ENCODE measurements around the gene GSTCD. TPM values are rescaled to one million over a fixed set of nuclear protein-coding genes. Genes with fewer than 3 reads are reported as not detected.

Gene GSTCD
- total and polyA plus RNA-seq, 2 donors (not counting 1 experiment from before 2014, with no cell fraction given): 5.0 to 13.2 TPM

DNA sequence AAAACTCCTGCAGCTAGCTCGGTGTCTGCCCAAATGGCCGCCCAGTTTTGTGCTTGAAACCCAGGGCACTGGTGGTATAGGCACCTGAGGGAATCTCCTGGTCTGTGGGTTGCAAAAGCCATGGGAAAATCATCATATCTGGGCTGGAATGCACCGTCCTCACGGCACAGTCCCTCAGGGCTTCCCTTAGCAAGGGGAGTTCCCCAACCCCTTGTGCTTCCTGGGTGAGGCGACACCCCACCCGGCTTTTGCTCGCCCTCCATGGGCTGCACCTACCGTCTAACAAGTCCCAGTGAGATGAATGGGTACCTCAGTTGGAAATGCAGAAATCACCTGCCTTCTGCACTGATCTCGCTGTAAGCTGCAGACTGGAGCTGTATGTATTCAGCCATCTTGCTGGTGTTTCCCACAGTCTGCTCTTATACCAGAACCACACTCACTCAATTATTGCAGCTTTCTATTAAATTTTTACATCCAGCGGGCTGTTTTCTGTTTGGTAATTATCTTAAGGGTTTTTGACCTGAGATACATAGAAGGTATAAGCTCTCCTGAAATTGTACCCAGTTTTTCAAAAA, 150.0 kb downstream of the GSTCD start:
- no peaks in the 10 kb centered on the region for H3K27me3 ChIP-seq (replicated peaks in 1 of 4; ENCODE audit: control extremely low read depth in 1 of 4, control insufficient read depth in 3 of 4, insufficient read depth in 4 of 4, low read length in 3 of 4)
- Mint-ChIP-seq H3K27me3 (no peaks in the 10 kb centered on the region), H3K4me1 (no peaks in the 10 kb centered on the region), H3K4me3 (no peak overlapping the region), H3K9me3 (ENCODE audit: insufficient read depth) (peaks cover 18% of the 10 kb centered on the region), H3K27ac (no peak overlapping the region)
- ChIA-PET CTCF (no interaction called here), POLR2A (no interaction called here)
- H3K4me1 ChIP-seq (ENCODE audit: control insufficient read depth in 2 of 2, insufficient read depth in 2 of 2, low read length in 2 of 2): no peaks in the 10 kb centered on the region
- no peak overlapping the region for H3K4me3 ChIP-seq (ENCODE audit: control extremely low read depth in 1 of 5, extremely low read depth in 1 of 5, insufficient read depth in 1 of 5, low read depth in 2 of 5, low read length in 4 of 5)
- no peaks in the 10 kb centered on the region for H3K36me3 ChIP-seq (replicated peaks in 1 of 2; ENCODE audit: control extremely low read depth in 1 of 2, control insufficient read depth in 1 of 2, extremely low read depth in 1 of 2, insufficient read depth in 2 of 2, low read length in 1 of 2)
- H3K27ac ChIP-seq (ENCODE audit: low read length in 2 of 2): no peak overlapping the region
- WGBS (ENCODE audit: insufficient coverage): 76% methylated on average over 9 of the region's 10 CpGs
- H3K9me3 ChIP-seq (ENCODE audit: control extremely low read depth in 1 of 3, control insufficient read depth in 2 of 3, insufficient read depth in 1 of 3, low read length in 2 of 3): peaks cover 0 to 23% (median 1%) of the 10 kb centered on the region in 3 donors
- DNase-seq (no peak), ATAC-seq (ENCODE audit: low read depth) (no peak)
- no peaks in the 10 kb centered on the region for H3K79me2 ChIP-seq (ENCODE audit: control insufficient read depth, insufficient read depth, low read length)
- H3K4me2 ChIP-seq (replicated peaks; ENCODE audit: low read depth, low read length, poor library complexity, severe bottlenecking): no peak overlapping the region
- H3K9ac ChIP-seq (ENCODE audit: low read length): no peak overlapping the region
- no peak overlapping the region for H2AFZ ChIP-seq (ENCODE audit: insufficient read depth, low read depth, low read length, poor library complexity, severe bottlenecking)
- no peaks in the 10 kb centered on the region for H4K20me1 ChIP-seq (ENCODE audit: control insufficient read depth, insufficient read depth, low read length, poor library complexity, severe bottlenecking)
- TF ChIP-seq CTCF (IDR thresholded peaks at IDR 0.05): no peak
- TF ChIP-seq EZH2 (IDR thresholded peaks at IDR 0.05; ENCODE audit: borderline replicate concordance, insufficient read depth, low read depth, low read length, poor library complexity, severe bottlenecking): no peak
- intact Hi-C loops (cut with micrococcal nuclease): no loop called here

GRCh38 chr4:105859233-105859632, 150.6 kb downstream of the GSTCD start:
- ATAC-seq (ENCODE audit: low read depth): no peak
- Histone ChIP-seq H3K27ac (ENCODE audit: low read length in 2 of 2) (no peak overlapping the region), H3K4me3 (ENCODE audit: control extremely low read depth in 1 of 5, extremely low read depth in 1 of 5, insufficient read depth in 1 of 5, low read depth in 2 of 5, low read length in 4 of 5) (no peak overlapping the region), H3K4me2 (replicated peaks; ENCODE audit: low read depth, low read length, poor library complexity, severe bottlenecking) (no peak overlapping the region), H4K20me1 (ENCODE audit: control insufficient read depth, insufficient read depth, low read length, poor library complexity, severe bottlenecking) (no peaks in the 10 kb centered on the region), H3K9ac (ENCODE audit: low read length) (no peak overlapping the region), H3K27me3 (replicated peaks in 1 of 4; ENCODE audit: control extremely low read depth in 1 of 4, control insufficient read depth in 3 of 4, insufficient read depth in 4 of 4, low read length in 3 of 4) (no peaks in the 10 kb centered on the region), H3K36me3 (replicated peaks in 1 of 2; ENCODE audit: control extremely low read depth in 1 of 2, control insufficient read depth in 1 of 2, extremely low read depth in 1 of 2, insufficient read depth in 2 of 2, low read length in 1 of 2) (no peaks in the 10 kb centered on the region), H3K4me1 (ENCODE audit: control insufficient read depth in 2 of 2, insufficient read depth in 2 of 2, low read length in 2 of 2) (no peaks in the 10 kb centered on the region), H3K79me2 (ENCODE audit: control insufficient read depth, insufficient read depth, low read length) (no peaks in the 10 kb centered on the region), H2AFZ (ENCODE audit: insufficient read depth, low read depth, low read length, poor library complexity, severe bottlenecking) (no peak overlapping the region), H3K9me3 (ENCODE audit: control extremely low read depth in 1 of 3, control insufficient read depth in 2 of 3, insufficient read depth in 1 of 3, low read length in 2 of 3) (peaks cover 0 to 23% (median 1%) of the 10 kb centered on the region in 3 donors)
- H3K27me3 Mint-ChIP-seq: no peaks in the 10 kb centered on the region
- ChIA-PET POLR2A (no interaction called here), CTCF (no interaction called here)
- H3K4me3 Mint-ChIP-seq: no peak overlapping the region
- H3K4me1 Mint-ChIP-seq: no peaks in the 10 kb centered on the region
- DNase-seq: no peak
- no peak for TF ChIP-seq EZH2 (IDR thresholded peaks at IDR 0.05; ENCODE audit: borderline replicate concordance, insufficient read depth, low read depth, low read length, poor library complexity, severe bottlenecking)
- TF ChIP-seq CTCF (IDR thresholded peaks at IDR 0.05): no peak
- WGBS (ENCODE audit: insufficient coverage): no CpG with 5 or more reads among the region's 1 CpG
- intact Hi-C loops (cut with micrococcal nuclease): no loop called here
- no peak overlapping the region for H3K27ac Mint-ChIP-seq
- H3K9me3 Mint-ChIP-seq (ENCODE audit: insufficient read depth): peaks cover 18% of the 10 kb centered on the region

All from B cell (primary cell).